GM10248 (cell line): ENCODE results near the gene CCDC183.
"Not testable (repeated sequence)": the region's sequence is repeated elsewhere in the genome, so short reads cannot be mapped to it uniquely, and the experiment has no call there.

Source experiments
- CTCF ChIA-PET: fragments of 300-600 bp; sonication (Branson Sonifier 250); formaldehyde crosslinking; extraction: SDS; loops from one replicate; lab custom pipeline; 2021; ENCODE audit warnings: antibody characterized with exemption; lab: Yijun Ruan, JAX
- POLR2A ChIA-PET: fragments of 350-650 bp; sonication (Branson Sonifier 250); formaldehyde crosslinking; extraction: SDS; loops from one replicate; lab custom pipeline; 2020; ENCODE audit warnings: antibody characterized with exemption; lab: Yijun Ruan, JAX
- DNase-seq: peaks from one replicate; pipeline ENCODE4 v3.0.0; 2012; ENCODE audit errors: extremely low spot score
- CTCF ChIP-seq: IDR thresholded peaks from 2 replicates; pipeline ENCODE4 v1.5.1; 2012; ENCODE audit warnings: mild to moderate bottlenecking, low read depth; ENCODE audit errors: extremely low read depth, missing control alignments, control extremely low read depth

The CCDC183 gene

GRCh38 chr9:136839229-136840139, 43.3 kb downstream of the CCDC183 start:
- ChIA-PET POLR2A (no interaction called here), CTCF (interaction anchor here (1.2 to 6.3 kb wide), 2 partner anchors 23 to 98 kb away, joined by 3 to 77 read pairs; no protein-coding TSS in a partner anchor)
- no peak for TF ChIP-seq CTCF
- no peak for DNase-seq

GRCh38 chr9:136840140-136840876, 44.2 kb downstream of the CCDC183 start:
- ChIA-PET POLR2A (no interaction called here), CTCF (interaction anchor here (0.8 to 6.3 kb wide), 4 partner anchors 11 to 190 kb away, joined by 3 to 77 read pairs (median 16); partner anchors contain the start of genes ABCA2 and FUT7)
- no peak for TF ChIP-seq CTCF
- no peak for DNase-seq

GRCh38 chr9:136840877-136841645, 44.9 kb downstream of the CCDC183 start:
- CTCF ChIA-PET, result interaction anchor here (0.8 to 6.3 kb wide), 13 partner anchors 12 to 226 kb away, joined by 3 to 77 read pairs (median 10); partner anchors contain the start of genes ABCA2, FUT7, RABL6 and TRAF2
- DNase-seq, result no peak
- POLR2A ChIA-PET, result interaction anchor here (0.9 kb wide), 1 partner anchor 45 kb away, joined by 3 read pairs; the partner anchor contains the start of gene TRAF2
- no peak for TF ChIP-seq CTCF

- CTCF ChIA-PET, result interaction anchor here (0.7 to 6.3 kb wide), 41 partner anchors 8 to 259 kb away, joined by 3 to 77 read pairs (median 5); partner anchors contain the start of genes ABCA2, CCDC183, FUT7 and MAN1B1
Observed at GRCh38 chr9:136841646-136842379, 45.7 kb downstream of the CCDC183 start.

GRCh38 chr9:136842380-136842948, 46.3 kb downstream of the CCDC183 start, which contains the start of gene AJM1:
Gene AJM1 (plus strand): TSS chr9:136842478. CDS start chr9:136844415, 1,937 bp downstream.
- TF ChIP-seq CTCF, result peak; percentile 98
- CTCF ChIA-PET, result interaction anchor here (0.7 to 6.3 kb wide), 46 partner anchors 9 to 258 kb away, joined by 3 to 77 read pairs (median 4); partner anchors contain the start of genes ABCA2, CCDC183, FUT7 and MAN1B1
- DNase-seq, result peak; percentile 83
- POLR2A ChIA-PET, result interaction anchor here (0.6 to 1.6 kb wide), 4 partner anchors 10 to 228 kb away, joined by 3 to 4 read pairs (median 3); partner anchors contain the start of genes MAMDC4 and TRAF2

More at GRCh38 chr9:136841646-136842379, 45.7 kb downstream of the CCDC183 start:
- DNase-seq, result not testable (repeated sequence)
- POLR2A ChIA-PET, result interaction anchor here (0.6 to 1.6 kb wide), 4 partner anchors 10 to 229 kb away, joined by 3 to 4 read pairs (median 3); partner anchors contain the start of genes MAMDC4 and TRAF2

GRCh38 chr9:136843159-136843800, 47.1 kb downstream of the CCDC183 start:
- ChIA-PET POLR2A (interaction anchor here (1.6 kb wide), 1 partner anchor 9 kb away, joined by 4 read pairs; the partner anchor contains the start of gene MAMDC4), CTCF (interaction anchor here (0.8 to 6.3 kb wide), 34 partner anchors 9 to 243 kb away, joined by 3 to 77 read pairs (median 6); partner anchors contain the start of genes ABCA2, FUT7, MAN1B1 and PAXX)
- DNase-seq, result not testable (repeated sequence)
